Chondrocyte (in vitro differentiated cells): ENCODE measurements around the gene ECT2. TPM values are rescaled to one million over a fixed set of nuclear protein-coding genes. Genes with fewer than 3 reads are reported as not detected.
A peak's percentile ranks its signal among the peaks of the same experiment; 100 is the strongest.

Source experiments
- DNase-seq: peaks from one replicate; pipeline ENCODE4 v3.0.0; 2021; ENCODE audit warnings: mixed read lengths, low spot score
- H3K27ac Mint-ChIP-seq: one replicate; pipeline ENCODE4 v1.8.0; 2021; ENCODE audit warnings: mild to moderate bottlenecking, moderate library complexity, mixed read lengths; ENCODE audit not compliant: unreplicated experiment
- H3K27me3 Mint-ChIP-seq: 2 replicates; pipeline ENCODE4 v1.8.0; 2021; ENCODE audit warnings: low read depth, mixed read lengths
- H3K36me3 Mint-ChIP-seq: 2 replicates; pipeline ENCODE4 v1.8.0; 2021; ENCODE audit warnings: low read depth, mixed read lengths
- H3K4me1 Mint-ChIP-seq: 2 replicates; pipeline ENCODE4 v1.8.0; 2021; ENCODE audit warnings: low read depth, mild to moderate bottlenecking, mixed read lengths
- H3K4me3 Mint-ChIP-seq: one replicate; pipeline ENCODE4 v1.8.0; 2021; ENCODE audit warnings: mild to moderate bottlenecking, moderate library complexity, mixed read lengths; ENCODE audit not compliant: unreplicated experiment
- H3K9me3 Mint-ChIP-seq: 2 replicates; pipeline ENCODE4 v1.8.0; 2021; ENCODE audit warnings: low read depth, mixed read lengths
- total RNA-seq: library from RNA; stranded (reverse); gene quantifications from 3 replicates; pipeline ENCODE4 v1.2.1, GENCODE V29; 2021
- TF ChIP-seq, protein P1 (sequence below): fragments of 200-600 bp; sonication (generic); IDR thresholded peaks from 2 replicates; pipeline ENCODE4 v1.5.0; 2021; ENCODE audit warnings: antibody characterized with exemption, mild to moderate bottlenecking, moderate library complexity

Gene ECT2
- total RNA-seq, 1 donor from 2014 or later, result 17.2 TPM

DNA sequence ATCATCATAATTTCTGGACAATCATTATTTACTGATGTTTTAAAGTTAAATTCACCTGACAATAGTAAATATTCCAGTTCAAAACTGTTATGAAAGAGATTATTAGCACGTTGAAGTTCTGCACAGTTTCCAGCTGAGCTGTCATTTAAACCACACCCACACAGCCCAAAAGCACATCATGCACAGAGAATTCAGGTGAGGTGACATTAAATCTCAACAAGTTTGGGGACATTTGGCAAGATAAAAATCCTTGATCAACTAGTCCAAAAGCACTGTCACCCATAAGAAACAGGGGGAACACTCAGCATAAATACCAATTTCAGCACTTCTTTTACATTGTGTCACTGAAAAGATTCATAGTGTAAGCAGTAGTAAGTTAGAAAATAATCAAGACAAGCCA is 46.5 kb upstream of the ECT2 start:
- TF ChIP-seq, protein P1, sequence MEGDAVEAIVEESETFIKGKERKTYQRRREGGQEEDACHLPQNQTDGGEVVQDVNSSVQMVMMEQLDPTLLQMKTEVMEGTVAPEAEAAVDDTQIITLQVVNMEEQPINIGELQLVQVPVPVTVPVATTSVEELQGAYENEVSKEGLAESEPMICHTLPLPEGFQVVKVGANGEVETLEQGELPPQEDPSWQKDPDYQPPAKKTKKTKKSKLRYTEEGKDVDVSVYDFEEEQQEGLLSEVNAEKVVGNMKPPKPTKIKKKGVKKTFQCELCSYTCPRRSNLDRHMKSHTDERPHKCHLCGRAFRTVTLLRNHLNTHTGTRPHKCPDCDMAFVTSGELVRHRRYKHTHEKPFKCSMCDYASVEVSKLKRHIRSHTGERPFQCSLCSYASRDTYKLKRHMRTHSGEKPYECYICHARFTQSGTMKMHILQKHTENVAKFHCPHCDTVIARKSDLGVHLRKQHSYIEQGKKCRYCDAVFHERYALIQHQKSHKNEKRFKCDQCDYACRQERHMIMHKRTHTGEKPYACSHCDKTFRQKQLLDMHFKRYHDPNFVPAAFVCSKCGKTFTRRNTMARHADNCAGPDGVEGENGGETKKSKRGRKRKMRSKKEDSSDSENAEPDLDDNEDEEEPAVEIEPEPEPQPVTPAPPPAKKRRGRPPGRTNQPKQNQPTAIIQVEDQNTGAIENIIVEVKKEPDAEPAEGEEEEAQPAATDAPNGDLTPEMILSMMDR, result no peak
- H3K27me3 Mint-ChIP-seq, result no peaks in the 10 kb centered on the region
- no peaks in the 10 kb centered on the region for H3K36me3 Mint-ChIP-seq
- H3K9me3 Mint-ChIP-seq, result no peaks in the 10 kb centered on the region
- no peak overlapping the region for H3K4me3 Mint-ChIP-seq
- DNase-seq, result no peak
- H3K4me1 Mint-ChIP-seq, result peaks cover 23% of the 10 kb centered on the region
- no peak overlapping the region for H3K27ac Mint-ChIP-seq

DNA sequence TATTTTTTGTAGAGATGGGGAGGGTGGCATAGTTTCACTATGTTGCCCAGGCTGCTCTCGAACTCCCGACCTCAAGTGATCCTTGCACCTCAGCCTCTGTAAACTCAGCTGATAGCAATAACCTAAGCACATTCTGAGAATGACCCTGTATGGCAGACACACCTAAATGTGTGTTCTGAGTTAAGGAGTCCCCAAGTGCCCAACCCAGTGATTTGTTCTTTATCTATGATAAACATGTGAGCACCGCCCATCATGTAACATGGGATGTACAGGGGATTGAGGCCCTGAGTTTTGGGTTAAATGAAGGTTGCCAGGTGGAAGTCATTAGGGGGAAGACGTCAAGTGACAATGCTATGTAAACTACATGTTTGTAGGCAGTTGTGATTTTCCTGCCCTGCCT is 45.4 kb upstream of the ECT2 start:
- Mint-ChIP-seq H3K27me3 (no peaks in the 10 kb centered on the region), H3K9me3 (no peaks in the 10 kb centered on the region), H3K4me1 (peaks cover 25% of the 10 kb centered on the region), H3K27ac (no peak overlapping the region), H3K4me3 (no peak overlapping the region), H3K36me3 (no peaks in the 10 kb centered on the region)
- DNase-seq, result no peak
- TF ChIP-seq, protein P1, result no peak

DNA sequence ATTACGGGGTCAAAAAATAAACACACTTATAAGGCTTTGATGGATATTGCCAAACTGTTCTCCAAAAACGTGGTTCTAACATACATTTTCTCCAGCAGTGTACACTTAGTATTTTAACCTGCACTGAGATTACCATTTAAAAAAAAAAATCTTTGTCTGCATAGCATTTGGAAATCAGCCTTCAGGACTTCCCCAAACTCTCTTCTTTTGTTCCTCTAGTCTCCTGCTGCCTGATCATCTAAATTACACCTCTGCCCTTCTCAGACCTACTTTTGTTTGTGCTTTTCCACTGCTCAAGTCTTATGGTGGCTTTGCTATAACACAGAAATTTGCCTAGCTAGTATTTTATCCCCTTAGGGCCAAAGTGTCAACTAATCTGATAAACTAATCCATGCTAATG is 43.5 kb upstream of the ECT2 start:
- DNase-seq, result no peak
- TF ChIP-seq, protein P1, result no peak
- Mint-ChIP-seq H3K4me1 (peaks cover 32% of the 10 kb centered on the region), H3K27me3 (no peaks in the 10 kb centered on the region), H3K4me3 (no peak overlapping the region), H3K36me3 (no peaks in the 10 kb centered on the region), H3K9me3 (no peaks in the 10 kb centered on the region), H3K27ac (no peak overlapping the region)

DNA sequence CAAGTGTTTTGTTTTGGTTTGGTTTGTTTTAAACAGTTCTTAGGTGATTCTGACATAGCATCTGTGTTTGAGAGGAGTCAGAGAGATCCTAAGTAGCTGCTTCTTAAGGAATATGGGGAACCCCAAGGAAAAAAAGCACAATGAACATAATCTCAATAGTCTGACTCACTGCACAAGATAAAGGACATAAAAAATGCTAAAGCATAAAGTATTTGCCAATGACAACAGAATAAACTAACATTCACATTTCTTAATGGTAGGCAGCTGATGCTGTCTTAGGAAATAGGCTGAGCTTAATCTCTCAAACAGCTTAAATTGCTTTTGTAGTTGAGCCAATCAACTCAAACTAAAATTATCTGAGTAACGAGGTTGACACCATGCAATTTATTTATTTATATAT is 42.6 kb upstream of the ECT2 start:
- Mint-ChIP-seq H3K4me1 (peaks cover 32% of the 10 kb centered on the region), H3K36me3 (no peaks in the 10 kb centered on the region), H3K9me3 (no peaks in the 10 kb centered on the region), H3K4me3 (no peak overlapping the region), H3K27ac (peak overlapping the region; percentile 79), H3K27me3 (no peaks in the 10 kb centered on the region)
- TF ChIP-seq, protein P1, result no peak
- DNase-seq, result no peak

DNA sequence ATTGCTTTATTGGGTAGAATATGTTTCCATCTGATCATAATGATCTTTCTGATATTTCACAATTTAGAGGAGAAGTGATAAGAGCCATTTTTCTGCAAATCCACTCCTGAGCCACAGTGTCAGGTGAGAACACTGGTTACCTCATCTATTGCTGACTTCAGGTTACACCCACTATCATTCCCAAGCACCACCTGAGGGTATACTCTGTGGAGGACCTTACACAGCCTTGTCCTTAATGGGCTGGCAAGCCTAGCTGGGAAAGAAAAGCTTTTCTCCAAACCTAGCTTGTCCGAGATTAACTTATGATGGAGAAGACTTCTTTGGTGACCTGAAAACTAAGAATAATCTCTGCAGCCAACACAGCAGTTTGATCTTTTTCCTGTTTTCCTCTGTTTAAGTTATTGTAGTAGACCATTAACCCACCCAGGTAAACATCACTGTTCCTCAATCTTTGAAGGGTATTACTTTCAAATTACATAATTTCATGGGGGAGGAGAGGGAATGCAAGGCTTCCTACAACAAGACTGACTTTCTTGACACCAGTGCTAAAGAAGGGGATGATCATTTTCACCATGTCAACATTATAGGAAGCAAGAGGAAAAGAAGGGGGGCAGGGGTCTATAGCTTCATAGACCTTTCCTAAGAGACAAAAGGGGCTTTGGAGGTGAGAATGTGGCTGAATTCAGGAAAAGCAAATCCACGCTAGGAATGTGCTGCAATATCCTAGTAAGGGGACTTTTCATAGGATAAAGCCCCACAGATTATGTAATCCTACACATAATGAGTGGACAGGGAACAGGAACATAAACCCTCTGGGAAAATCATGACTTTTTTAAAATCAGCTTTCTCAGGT is 41.4 kb upstream of the ECT2 start:
- Mint-ChIP-seq H3K27me3 (no peaks in the 10 kb centered on the region), H3K27ac (peak overlapping the region; percentile 97), H3K4me3 (peak overlapping the region; percentile 93), H3K4me1 (peaks cover 32% of the 10 kb centered on the region), H3K36me3 (no peaks in the 10 kb centered on the region), H3K9me3 (no peaks in the 10 kb centered on the region)
- TF ChIP-seq, protein P1, result no peak
- no peak for DNase-seq
